GM19438 (cell line): Measurements from ENCODE around the gene KLHDC2.
A peak's percentile ranks its signal among the peaks of the same experiment; 100 is the strongest.
"Not testable (repeated sequence)": the region's sequence is repeated elsewhere in the genome, so short reads cannot be mapped to it uniquely, and the experiment has no call there.

Experiments used
- ATAC-seq: cut with Tn5 transposase; IDR thresholded peaks from one replicate; pipeline ENCODE4 v1.9.1; 2021; ENCODE audit warnings: low read depth; ENCODE audit not compliant: unreplicated experiment

The KLHDC2 gene, protein sequence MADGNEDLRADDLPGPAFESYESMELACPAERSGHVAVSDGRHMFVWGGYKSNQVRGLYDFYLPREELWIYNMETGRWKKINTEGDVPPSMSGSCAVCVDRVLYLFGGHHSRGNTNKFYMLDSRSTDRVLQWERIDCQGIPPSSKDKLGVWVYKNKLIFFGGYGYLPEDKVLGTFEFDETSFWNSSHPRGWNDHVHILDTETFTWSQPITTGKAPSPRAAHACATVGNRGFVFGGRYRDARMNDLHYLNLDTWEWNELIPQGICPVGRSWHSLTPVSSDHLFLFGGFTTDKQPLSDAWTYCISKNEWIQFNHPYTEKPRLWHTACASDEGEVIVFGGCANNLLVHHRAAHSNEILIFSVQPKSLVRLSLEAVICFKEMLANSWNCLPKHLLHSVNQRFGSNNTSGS

GRCh38 chr14:49767571-49768300 lies at the start of gene KLHDC2:
KLHDC2 (plus strand) TSS chr14:49768153; CDS start chr14:49768469, 316 bp downstream.
- peak; percentile 89 for ATAC-seq

GRCh38 chr14:49720744-49721143 lies 47.2 kb upstream of the KLHDC2 start:
- no peak for ATAC-seq

GRCh38 chr14:49721733-49722435 lies 46.1 kb upstream of the KLHDC2 start:
- ATAC-seq, result not testable (repeated sequence)

- no peak for ATAC-seq
Measured at GRCh38 chr14:49727171-49727570, 40.8 kb upstream of the KLHDC2 start.

DNA sequence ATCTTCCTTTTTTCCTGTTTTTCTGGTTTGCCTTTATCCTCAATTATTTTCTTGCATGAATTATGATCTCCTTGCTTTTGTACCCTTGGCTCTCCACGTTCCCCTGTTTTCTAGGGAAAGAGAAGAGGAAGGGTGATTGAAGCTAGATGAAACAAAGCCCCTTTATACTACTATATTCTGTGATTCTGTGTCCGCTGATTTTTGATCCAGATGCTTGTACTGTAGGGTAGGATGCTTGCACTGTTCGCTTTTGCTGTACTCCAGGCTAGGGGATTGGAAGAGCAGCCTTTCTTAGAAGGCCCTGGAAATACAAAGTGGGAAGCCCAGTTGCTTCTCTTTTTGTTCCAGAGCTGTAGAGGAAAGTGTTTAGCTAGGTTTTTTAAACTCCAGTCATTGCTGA lies 35.1 kb upstream of the KLHDC2 start:
- ATAC-seq, result no peak

GRCh38 chr14:49733836-49734235 lies 34.1 kb upstream of the KLHDC2 start:
- no peak for ATAC-seq

GRCh38 chr14:49735669-49736068 lies 32.3 kb upstream of the KLHDC2 start:
- ATAC-seq, result not testable (repeated sequence)

GRCh38 chr14:49745191-49745590 lies 22.8 kb upstream of the KLHDC2 start:
- no peak for ATAC-seq

GRCh38 chr14:49746476-49746875 lies 21.5 kb upstream of the KLHDC2 start:
- not testable (repeated sequence) for ATAC-seq

- no peak for ATAC-seq
Measured at GRCh38 chr14:49754570-49755097, 13.3 kb upstream of the KLHDC2 start.

DNA sequence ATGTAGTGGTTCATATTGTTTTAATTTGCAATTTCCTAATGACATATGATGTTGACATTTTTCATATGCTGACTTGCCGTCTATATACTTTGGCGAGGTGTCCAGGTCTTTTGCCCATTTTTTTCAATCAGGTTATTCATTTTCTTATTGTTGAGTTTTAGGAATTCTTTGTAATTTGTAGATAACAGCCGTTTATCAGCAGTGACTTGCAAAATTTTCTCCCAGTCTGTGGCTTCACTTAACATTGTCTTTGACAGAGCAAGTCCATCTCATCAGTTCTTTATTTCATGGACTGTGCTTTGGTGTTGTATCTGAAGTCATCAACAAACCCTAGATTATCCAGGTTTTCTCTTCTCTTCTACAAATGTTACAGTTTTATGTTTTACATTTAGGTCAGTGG lies 12.6 kb upstream of the KLHDC2 start:
- no peak for ATAC-seq

- ATAC-seq, result no peak
Measured at GRCh38 chr14:49761839-49762551, 6.0 kb upstream of the KLHDC2 start.

DNA sequence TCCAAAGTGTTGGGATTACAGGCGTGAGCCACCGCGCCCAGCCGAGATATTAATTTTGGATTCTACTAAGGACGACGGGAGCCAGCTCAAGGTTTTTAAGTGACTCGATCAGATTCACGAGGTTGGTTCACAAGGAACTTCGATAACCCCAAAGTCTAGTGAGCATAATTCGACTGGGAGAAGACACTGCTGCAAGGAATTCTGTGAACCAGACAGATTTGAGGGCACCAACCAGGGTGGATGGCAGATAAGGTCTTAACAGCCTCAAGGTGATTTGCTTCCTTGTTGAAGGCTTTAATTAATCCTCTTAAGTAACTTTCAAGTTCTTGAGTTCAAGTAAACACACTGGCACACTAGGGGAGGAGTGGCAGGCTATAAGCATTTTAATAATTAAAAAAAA lies 1.1 kb upstream of the KLHDC2 start:
- ATAC-seq, result no peak

- no peak for ATAC-seq
Measured at GRCh38 chr14:49767270-49767570, 733 bp upstream of the KLHDC2 start.

- ATAC-seq, result peak; percentile 25
Measured at GRCh38 chr14:49768301-49769121, 558 bp downstream of the KLHDC2 start.

GRCh38 chr14:49769171-49769570 lies 1.2 kb downstream of the KLHDC2 start:
- no peak for ATAC-seq

DNA sequence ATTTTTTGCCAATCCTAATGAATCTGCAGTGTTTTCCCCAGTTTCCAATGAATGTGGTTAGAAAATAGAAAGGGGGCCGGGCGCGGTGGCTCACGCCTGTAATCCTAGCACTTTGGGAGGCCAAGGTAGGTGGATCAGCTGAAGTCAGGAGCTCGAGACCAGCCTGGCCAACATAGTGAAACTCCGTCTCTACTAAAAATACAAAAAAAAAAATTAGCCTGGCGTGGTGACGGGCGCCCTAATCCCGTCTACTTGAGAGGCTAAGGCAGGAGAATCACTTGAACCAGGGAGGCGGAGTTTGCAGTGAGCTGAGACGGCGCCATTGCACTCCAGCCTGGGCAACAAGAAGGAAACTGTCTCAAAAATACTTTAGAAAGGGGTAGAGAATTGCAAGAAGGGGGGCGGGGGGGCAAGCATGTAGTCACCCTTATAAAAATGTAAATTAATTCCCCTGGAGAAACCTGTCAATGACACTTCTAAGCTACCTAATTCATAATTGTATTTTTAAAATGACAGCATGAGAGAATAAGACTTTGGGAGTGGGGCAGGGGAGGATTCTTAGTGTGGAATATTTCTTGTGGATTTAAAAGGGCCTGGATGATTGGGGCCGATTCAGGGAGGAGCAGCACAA lies 1.7 kb downstream of the KLHDC2 start:
- ATAC-seq, result no peak

DNA sequence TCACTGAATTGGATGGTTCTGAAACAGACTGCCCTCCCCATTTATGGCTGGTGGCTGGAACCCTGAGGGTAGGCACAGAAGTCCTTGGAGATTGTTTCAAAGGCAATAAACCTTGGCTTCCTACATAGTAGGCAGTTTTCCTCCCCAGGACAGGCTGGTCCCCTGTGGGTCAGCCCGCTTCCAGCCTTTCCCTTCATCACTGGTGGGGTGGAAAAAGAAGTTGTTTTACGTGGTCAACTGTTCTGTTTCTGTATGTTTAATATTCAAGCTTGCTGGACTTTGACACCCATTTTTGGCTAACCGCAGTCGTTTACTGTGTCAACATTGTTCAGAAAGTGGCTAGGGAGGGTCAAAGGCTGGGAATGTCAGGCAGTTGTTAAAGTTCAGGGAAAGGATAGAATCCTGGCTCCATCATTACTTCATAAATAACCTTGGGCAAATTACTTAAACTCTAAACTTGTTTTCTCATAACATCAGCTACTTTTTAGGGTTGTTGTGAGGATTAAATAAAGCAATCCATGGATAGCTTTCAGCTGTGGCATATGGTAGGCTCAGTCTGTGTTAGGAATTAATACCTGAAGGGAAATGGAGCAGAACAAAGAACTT lies 2.4 kb downstream of the KLHDC2 start:
- no peak for ATAC-seq

DNA sequence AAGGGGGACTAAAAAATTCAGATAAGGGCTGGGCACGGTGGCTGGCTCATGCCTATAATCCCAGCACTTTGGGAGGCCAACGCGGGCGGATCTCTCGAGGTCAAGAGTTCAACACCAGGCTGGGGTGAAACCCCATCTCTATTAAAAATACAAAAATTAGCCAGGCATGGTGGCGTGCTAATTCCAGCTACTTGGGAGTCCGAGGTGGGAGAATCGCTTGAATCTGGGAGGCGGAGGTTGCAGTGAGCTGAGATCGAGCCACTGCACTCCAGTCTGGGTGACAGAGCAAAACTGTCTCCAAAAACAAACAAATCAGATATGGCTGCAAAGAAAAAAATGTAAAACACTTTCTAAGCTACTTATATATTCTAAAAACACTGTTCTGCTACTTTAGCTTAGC lies 3.7 kb downstream of the KLHDC2 start:
- ATAC-seq, result not testable (repeated sequence)
